GM18519 (cell line): ENCODE results near the gene SPECC1.
"Not testable (repeated sequence)": the region's sequence is repeated elsewhere in the genome, so short reads cannot be mapped to it uniquely, and the experiment has no call there.

ENCODE experiments used
- ATAC-seq: cut with Tn5 transposase; IDR thresholded peaks from one replicate; pipeline ENCODE4 v1.9.1; 2021; ENCODE audit warnings: mild to moderate bottlenecking, moderate library complexity; ENCODE audit not compliant: unreplicated experiment, low FRiP score

SPECC1 gene

GRCh38 chr17:20092261-20092867 lies 83.2 kb downstream of the SPECC1 start:
- no peak for ATAC-seq

GRCh38 chr17:20092973-20093626 lies 83.9 kb downstream of the SPECC1 start:
- ATAC-seq = no peak

DNA sequence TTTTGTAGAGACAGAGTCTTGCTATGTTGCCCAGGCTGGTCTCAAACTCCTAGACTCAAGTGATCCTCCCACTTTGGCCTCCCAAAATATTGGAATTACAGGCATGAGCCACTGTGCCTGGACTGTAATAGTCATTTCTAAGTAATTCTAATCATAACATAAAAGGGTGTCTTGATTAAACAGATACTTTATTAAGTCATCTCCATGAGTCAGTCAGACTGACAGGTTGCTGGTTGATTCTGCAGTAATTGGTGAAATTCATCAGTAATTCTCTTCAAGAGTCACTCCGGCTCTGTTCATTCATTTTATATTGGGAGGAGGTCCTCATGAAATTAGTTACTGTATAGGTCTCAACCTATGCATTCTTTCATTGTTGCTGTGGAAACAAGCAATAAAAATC lies 85.6 kb downstream of the SPECC1 start:
- no peak for ATAC-seq

GRCh38 chr17:20095336-20096080 lies 86.3 kb downstream of the SPECC1 start:
- ATAC-seq = no peak

GRCh38 chr17:20096430-20096829 lies 87.3 kb downstream of the SPECC1 start:
- no peak for ATAC-seq

GRCh38 chr17:20097330-20097729 lies 88.2 kb downstream of the SPECC1 start:
- no peak for ATAC-seq

DNA sequence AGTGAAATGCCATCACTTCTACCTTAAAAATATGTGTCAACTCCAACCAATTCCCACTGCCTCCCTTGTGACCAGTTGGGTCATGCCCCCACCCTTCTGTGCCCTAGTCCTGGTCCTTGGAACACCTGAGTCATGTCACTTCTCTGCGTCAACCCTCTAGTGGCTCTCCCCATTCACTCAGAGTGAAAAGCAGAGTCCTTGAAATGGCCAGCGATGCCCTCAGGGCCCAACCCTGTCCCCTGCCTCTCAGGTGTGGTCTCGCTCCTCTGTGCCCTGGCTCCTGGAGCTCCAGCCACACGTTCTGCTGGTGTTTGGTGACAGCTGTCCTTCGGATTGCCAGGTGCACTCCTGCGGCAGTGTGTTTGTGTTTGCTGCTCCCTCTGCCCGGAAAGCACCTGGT lies 89.2 kb downstream of the SPECC1 start:
- ATAC-seq = no peak

- not testable (repeated sequence) for ATAC-seq
Measured at GRCh38 chr17:20100806-20101205, 91.6 kb downstream of the SPECC1 start.

DNA sequence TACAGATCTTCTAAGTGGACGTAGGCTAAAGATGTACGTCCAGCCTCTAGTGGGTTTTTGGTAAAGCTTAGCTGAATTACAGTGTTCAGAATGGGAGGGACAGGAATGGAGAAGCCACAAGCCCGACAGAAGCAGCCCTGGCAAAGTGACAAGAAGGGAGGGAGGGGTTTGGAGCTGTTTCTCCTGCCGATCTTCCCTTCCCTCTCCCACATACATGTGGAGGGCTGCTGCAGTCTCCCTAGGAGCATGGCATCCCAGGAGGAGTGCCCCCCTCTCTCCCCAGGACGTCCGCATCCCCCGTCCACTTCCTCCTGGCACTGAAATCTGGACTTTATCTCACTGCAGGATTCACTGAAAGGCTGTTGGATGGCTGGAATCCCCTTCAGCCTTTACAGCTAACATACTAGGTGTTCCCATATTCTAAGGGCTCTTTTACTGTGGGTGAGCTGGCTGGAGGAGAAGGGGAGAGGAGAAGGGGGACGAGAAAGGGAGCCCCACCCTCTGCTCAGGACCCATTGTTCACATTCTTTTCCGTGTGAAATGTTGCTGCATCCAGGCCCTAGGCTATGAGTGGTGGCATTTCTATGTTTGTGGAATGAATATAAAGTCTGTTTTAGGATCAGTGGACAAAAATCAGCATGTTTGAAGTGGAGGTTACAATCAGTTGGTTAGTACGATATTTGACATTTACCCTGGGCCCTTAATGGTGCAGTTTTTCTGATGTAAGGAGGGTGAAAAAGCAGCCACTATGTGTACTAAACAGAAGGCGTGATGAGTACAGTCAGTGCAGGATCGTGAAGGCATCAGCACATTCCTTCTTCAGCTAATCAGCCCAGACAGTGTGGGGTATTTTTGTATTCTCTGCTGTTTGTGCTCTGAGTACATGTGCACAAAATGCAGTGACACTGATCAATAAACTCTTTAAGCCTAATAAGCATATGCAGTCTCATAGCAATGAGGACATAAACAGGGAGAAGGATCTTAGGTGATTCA lies 94.6 kb downstream of the SPECC1 start:
- no peak for ATAC-seq

DNA sequence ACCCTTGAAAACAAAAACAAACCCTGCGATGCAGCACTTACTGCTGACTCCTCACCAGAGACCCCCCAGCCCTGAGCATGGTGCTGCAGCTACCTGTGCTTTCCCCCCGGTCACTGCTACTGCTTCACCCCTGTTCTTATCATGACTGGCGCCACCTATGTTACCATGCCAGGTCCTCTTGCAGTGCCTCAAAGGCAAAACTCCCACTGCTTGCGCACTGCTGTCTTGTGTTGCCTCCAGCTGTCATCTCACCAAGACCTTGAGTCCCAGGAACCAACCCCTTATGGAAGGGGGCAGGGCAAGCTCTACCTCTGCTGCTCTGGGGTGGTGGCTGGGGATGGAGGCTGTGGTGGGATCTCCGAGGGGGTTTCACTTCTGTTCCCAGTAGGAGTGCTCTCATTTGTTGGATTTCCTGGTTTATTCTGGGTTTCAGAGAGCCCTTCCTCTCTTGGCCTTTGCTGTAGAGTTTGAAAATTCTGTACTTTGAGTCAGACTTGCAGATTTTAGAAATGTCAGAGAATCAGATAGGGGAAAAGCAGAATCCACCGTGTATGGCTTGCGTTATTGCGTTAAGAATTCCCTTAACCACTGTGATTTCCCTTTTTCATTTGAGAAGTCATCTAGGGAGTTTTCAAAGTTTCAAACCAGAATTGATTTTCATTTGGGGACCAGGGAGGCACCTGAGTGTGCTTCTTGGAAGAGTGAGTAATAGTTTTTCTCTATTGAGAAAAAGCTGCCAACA lies 96.6 kb downstream of the SPECC1 start:
- no peak for ATAC-seq

- not testable (repeated sequence) for ATAC-seq
Measured at GRCh38 chr17:20106446-20106845, 97.3 kb downstream of the SPECC1 start.

- ATAC-seq = no peak
Measured at GRCh38 chr17:20109076-20109475, 99.9 kb downstream of the SPECC1 start.

- no peak for ATAC-seq
Measured at GRCh38 chr17:20111538-20111937, 102.4 kb downstream of the SPECC1 start.

- no peak for ATAC-seq
Measured at GRCh38 chr17:20114466-20114865, 105.3 kb downstream of the SPECC1 start.

- no peak for ATAC-seq
Measured at GRCh38 chr17:20116683-20117309, 107.6 kb downstream of the SPECC1 start.

DNA sequence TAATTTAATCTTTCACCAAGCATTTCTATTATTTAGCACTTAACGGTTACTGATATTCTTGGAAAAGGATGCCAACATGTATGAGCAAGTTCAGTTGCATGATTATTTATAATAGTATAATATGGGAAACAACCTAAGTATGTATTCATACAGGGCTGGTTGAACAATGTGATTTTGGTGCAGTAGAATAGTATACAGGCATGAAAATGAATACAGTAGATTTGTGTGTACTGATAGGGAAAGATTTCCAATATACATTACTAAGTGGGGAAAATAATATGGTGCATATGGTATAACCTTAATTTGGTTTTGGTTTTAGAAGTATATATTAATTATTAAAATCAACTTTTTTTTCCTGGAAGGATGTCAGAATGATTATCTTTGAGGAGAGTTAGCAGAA lies 109.1 kb downstream of the SPECC1 start:
- ATAC-seq = no peak

DNA sequence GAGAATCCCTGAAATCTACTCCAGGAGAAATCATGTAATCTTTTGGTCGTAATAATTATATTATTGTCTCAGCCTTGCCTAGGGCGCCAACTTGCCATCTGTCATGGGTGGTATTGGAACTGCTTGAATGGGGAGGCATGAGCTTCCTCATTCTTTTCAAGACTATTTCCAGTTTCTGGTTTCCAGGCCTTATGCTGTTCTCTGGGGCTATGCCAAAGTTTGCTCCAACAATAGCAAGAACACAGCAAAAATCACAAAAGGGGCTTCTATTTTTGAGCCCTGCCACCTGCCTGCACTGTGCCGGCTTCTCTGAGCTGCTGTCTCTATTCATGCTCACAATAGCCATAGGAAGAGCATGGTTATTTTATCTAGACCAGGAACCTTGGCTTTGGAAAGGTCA lies 111.7 kb downstream of the SPECC1 start:
- ATAC-seq = no peak

DNA sequence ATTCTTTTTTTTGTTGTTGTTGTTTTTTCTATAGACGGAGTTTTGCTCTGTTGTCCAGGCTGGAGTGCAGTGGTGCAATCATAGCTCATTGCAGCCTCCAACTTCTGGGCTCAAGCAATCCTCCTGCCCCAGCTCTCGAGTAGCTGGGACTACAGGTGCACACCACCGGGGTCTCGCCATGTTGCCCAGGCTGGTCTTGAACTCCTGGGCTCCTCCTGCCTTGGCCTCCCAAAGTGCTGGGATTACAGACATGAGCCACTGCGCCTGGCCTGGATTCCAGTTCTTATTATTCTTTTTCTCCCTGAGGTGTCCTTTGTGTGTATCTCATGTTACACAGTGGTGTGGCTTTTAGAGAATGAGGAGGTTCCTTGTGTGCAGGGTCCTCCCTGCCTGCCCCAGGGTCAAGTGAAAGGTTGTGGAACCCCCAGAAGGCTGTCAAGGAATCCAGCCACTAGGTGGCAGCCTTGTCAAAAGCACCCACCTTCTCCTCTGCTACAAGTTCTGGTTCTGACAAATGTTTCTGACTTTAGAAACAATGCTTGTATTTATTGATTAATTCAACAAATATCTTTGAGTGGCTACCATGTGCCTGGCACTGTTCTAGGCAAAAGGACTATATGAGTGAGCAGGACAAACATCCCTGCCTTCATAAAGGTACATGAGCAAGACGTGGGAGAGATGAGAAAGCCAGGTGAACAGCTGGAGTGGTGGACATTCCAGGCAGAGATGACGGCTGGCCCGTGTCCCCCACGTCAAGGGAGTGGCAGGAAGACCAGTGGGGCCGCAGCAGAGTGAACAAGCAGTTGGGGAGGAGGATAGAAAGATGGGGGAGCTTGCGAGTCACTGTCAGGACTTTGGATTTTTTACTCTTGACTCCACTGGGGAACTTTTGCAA lies 112.4 kb downstream of the SPECC1 start:
- ATAC-seq = no peak
